Stimulated activated naive CD8-positive, alpha-beta T cell treated with anti-CD3 and anti-CD28 coated beads, Interleukin-15, amount 100 ng/mL, for 72 hours (primary cell): ENCODE measurements around the gene TOB2.
"Not testable (repeated sequence)": the region's sequence is repeated elsewhere in the genome, so short reads cannot be mapped to it uniquely, and the experiment has no call there.

Experiments
- ATAC-seq: fragments of 150-1000 bp; cut with Tn5 transposase; 2 replicates; pipeline ENCODE4 v1.10.0; 2021; ENCODE audit warnings: mild to moderate bottlenecking, moderate library complexity
- DNase-seq, 2 donors: peaks; one replicate each; pipeline ENCODE4 v3.0.0; 2021 to 2022
- H3K27ac Mint-ChIP-seq, 2 donors: one replicate each; pipeline ENCODE4 v1.8.0; 2022; ENCODE audit warnings: mild to moderate bottlenecking in 2 of 2, mixed read lengths in 2 of 2, moderate library complexity in 2 of 2
- H3K27me3 Mint-ChIP-seq: one replicate; pipeline ENCODE4 v1.8.0; 2022; ENCODE audit warnings: mixed read lengths
- H3K4me1 Mint-ChIP-seq: one replicate; pipeline ENCODE4 v1.8.0; 2022; ENCODE audit warnings: mild to moderate bottlenecking, mixed read lengths
- H3K4me3 Mint-ChIP-seq, 2 donors: one replicate each; pipeline ENCODE4 v1.8.0; 2022; ENCODE audit warnings: mild to moderate bottlenecking in 2 of 2, mixed read lengths in 2 of 2, moderate library complexity in 1 of 2
- H3K9me3 Mint-ChIP-seq, 2 donors: one replicate each; pipeline ENCODE4 v1.8.0; 2022; ENCODE audit warnings: mixed read lengths in 2 of 2

The TOB2 gene

DNA sequence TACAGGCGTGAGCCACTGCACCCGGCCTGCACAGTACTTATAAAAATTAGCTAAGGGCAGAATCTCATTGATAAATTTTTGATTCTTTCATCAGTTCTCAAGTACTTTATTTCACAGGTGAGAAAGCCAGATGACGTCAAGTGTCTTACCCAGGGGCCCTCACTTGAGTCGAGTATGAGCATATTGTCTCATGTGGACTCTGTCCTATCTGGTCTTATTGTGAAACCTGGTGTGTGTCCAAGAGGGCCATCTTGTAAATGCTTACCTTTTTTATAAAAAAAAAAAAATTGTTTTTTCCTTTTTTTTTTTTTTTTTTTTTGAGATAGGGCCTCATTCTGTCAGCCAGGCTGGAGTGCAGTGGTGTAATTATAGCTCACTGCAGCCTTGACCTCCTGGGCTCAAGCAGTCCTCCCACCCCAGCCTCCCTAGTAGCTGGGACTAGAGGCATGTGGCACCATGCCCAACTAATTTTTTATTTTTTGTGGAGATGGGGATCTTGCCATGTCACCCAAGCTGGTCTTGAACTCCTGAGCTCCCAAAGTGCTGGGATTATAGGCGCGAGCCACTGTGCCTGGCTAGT is 28.4 kb upstream of the TOB2 start:
- Mint-ChIP-seq H3K4me3 (no peak overlapping the region), H3K27me3 (no peaks in the 10 kb centered on the region), H3K27ac (no peak overlapping the region), H3K4me1 (peaks cover 60% of the 10 kb centered on the region), H3K9me3 (no peaks in the 10 kb centered on the region)
- DNase-seq = no peak
- no peak for ATAC-seq

DNA sequence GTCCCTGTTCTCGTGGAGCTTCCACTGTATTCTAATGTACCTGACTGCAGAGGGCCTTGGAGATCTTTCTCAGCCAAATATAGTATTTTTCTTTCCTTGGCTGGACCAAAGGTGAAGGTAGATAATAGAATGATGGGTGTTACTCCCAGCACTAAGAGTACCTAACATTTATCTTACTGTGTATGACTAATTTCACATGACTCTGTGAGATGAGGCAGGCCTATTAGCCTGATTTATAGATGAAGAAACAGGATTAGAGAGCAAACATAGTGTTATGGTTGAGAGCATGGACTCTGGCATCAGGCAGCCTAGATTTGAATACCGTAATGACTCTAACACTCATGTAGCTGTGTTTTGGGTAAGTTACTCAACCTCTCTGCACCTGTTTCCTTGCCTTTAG is 25.0 kb upstream of the TOB2 start:
- no peak for DNase-seq
- H3K4me1 Mint-ChIP-seq = peaks cover 66% of the 10 kb centered on the region
- H3K27ac Mint-ChIP-seq = no peak overlapping the region
- H3K9me3 Mint-ChIP-seq = no peaks in the 10 kb centered on the region
- H3K4me3 Mint-ChIP-seq = no peak overlapping the region
- ATAC-seq = no peak
- H3K27me3 Mint-ChIP-seq = no peaks in the 10 kb centered on the region

DNA sequence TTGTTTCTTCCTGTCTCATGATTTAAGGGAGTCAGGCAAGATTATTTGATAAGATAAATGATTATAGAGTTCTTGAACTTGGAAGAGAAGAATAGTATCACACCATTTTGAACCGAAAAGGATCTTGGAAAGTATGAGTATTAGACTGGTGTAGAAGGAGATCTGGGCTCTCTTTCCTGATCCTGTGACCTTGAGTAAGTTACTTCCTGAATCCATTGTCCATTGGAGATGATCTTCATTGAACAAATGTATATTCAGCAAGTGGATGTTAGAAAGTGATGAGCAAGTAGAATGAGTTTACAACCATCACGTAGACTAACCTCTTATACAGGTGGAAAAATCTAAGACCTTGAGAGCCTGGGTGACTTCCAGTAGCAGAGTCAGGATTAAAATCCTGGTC is 24.3 kb upstream of the TOB2 start:
- no peak for DNase-seq
- Mint-ChIP-seq H3K27ac (peak overlapping the region in 1 of 2 donors; percentile 75), H3K9me3 (no peaks in the 10 kb centered on the region), H3K4me3 (peak overlapping the region; percentile 47 to 84), H3K4me1 (peaks cover 71% of the 10 kb centered on the region), H3K27me3 (no peaks in the 10 kb centered on the region)
- no peak for ATAC-seq

DNA sequence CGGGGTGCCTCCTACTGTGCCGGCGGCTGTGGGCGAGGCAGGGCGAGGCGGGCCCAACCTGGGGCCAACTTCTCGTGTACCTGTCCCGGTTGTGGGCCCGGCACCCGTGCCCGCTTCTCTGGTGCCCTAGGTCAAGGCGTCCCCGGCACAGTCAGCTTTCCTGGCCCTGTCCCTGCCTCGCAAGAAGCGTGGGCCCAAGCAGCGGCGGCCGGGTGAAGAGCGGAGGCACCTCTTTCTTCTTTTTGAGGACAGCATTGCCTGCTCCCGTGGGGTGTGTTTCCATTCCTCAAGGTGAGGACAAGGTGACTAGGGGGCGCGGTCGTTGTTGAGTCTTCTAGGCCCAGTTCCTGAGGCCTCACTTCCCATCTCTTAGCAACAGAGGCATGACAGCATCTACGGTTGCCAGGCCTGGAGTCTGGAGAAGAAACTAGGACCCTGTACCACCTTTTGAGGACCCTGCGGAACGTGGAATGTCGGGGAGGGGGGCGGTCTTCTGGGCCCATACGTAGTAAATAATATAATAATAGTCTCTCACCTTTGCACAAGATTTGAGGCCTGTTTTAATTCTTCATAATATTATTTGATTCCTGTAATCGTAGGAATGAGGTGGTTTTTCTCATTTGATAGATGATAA is 22.7 kb upstream of the TOB2 start:
- ATAC-seq = peak; percentile 1
- no peaks in the 10 kb centered on the region for H3K9me3 Mint-ChIP-seq
- H3K4me1 Mint-ChIP-seq = peaks cover 84% of the 10 kb centered on the region
- H3K27ac Mint-ChIP-seq = peak overlapping the region; percentile 99 to 100
- peak overlapping the region; percentile 84 to 95 for H3K4me3 Mint-ChIP-seq
- H3K27me3 Mint-ChIP-seq = no peaks in the 10 kb centered on the region
- no peak for DNase-seq

DNA sequence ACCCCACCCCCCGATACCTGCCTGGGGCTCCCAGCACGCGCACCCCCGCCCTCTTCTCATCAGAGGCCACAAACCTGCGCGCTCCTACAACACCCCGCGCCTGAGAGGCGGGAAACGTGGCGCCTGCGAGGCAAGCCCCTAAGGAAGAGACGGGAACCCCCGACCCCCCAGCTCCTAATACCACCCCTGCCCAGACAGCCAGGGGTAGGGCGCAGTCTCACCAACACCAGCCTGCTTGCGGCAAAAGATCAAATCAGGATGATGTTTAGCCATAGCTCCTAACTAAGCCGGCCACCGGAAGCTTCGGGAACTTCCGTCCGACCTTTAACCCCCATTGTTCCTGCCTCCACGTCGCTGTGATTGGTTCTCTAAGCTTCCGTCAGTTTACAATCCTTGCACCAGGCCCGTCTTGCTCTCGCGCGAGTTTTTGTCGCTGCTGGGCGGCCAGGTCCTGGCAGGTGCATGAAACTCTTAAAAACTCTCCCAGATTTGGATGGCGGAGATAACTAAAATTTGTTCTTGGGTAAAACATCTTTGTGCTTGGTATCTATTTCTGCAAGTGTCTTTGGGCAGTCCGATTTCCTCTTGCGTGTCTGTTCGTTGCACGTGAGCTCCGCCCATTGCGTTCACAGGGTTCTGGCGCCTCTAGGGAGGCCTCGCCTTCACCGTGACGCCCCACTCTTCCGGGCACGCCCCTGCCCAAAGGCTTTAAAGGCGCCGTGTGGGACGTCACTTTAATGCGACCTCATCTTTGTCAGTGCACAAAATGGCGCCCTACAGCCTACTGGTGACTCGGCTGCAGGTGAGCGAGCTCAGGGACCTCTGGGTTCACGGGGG is 22.0 kb upstream of the TOB2 start, which contains the start of the genes ACO2 and PHF5A:
TSS of gene ACO2 (plus strand) at position 737 of the 837 bp plus-strand sequence. CDS start at position 767, 30 bp downstream.
TSS of gene PHF5A (minus strand) at position 312 of the 837 bp plus-strand sequence. CDS start at position 273, 39 bp downstream.
- peak; percentile 97 for DNase-seq
- Mint-ChIP-seq H3K4me1 (peaks cover 81% of the 10 kb centered on the region), H3K4me3 (peak within 1 kb of the TSS; percentile 84 to 95), H3K27ac (peak within 1 kb of the TSS; percentile 99 to 100), H3K27me3 (no peaks in the 10 kb centered on the region), H3K9me3 (no peaks in the 10 kb centered on the region)
- peak; percentile 96 for ATAC-seq

DNA sequence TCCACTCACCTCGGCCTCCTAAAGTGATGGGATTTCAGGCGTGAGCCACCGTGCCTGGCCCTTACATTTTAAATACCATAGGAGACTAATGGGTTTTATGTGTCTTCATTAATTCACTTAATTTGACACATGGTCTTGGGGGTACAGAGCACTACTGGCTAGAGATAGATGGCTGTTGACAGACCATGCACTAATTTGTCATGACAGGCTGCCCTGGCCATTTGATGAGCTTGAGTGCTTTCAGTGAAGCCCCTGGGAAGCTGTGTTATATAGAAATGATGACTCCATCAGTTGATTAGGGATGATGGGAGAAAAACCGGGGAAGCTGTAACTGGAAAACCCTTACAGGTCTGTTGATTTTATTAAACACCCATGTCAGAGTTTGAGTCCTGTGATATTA is 15.3 kb upstream of the TOB2 start:
- Mint-ChIP-seq H3K4me1 (peaks cover 40% of the 10 kb centered on the region), H3K27ac (peak overlapping the region in 1 of 2 donors; percentile 83), H3K9me3 (no peaks in the 10 kb centered on the region), H3K4me3 (no peak overlapping the region), H3K27me3 (no peaks in the 10 kb centered on the region)
- ATAC-seq = no peak
- no peak for DNase-seq

DNA sequence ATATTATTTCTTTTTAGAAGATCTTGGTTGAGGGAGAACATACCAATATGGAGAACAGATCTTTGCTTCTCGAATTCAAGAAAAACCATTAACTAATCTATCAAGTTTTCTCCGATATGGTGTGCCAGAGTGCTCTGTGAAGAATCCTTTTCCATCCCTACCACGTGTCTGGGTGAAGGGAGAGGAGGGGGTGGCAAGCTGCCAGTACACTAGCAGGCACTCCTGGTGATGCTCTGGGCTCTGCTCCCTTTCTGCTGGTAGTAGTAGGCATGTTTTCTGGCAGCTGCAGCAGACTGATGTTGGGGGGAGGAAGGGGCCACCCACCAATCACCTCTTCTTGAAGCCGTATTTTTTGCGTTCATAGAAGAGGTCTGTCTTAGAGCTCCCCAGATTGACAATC is 13.5 kb upstream of the TOB2 start:
- not testable (repeated sequence) for ATAC-seq, H3K9me3 Mint-ChIP-seq, H3K27me3 Mint-ChIP-seq, DNase-seq, H3K4me3 Mint-ChIP-seq
- H3K4me1 Mint-ChIP-seq = peaks cover 26% of the 10 kb centered on the region
- peak overlapping the region in 1 of 2 donors; percentile 80 for H3K27ac Mint-ChIP-seq

DNA sequence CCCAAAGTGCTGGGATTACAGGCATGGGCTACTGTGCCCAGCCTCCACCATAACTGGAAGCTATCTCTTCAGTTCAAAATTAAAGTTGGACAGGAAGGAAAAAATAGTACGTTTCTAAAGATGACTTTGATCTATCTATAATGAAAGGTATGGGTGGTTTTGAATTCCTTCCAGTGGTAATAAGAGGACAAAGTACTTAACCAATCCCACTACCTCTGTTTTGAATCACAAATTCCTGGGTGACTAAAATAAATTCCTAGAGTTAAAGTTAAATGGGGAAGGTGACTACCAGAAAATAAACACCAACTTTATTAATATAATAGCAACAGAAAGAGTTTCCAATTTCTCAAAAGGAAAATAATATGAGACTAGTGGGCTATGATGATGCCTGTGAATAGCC is 12.8 kb upstream of the TOB2 start:
- Mint-ChIP-seq H3K4me3 (no peak overlapping the region), H3K27ac (no peak overlapping the region), H3K27me3 (no peaks in the 10 kb centered on the region), H3K4me1 (peaks cover 19% of the 10 kb centered on the region), H3K9me3 (no peaks in the 10 kb centered on the region)
- ATAC-seq (no peak), DNase-seq (no peak)

DNA sequence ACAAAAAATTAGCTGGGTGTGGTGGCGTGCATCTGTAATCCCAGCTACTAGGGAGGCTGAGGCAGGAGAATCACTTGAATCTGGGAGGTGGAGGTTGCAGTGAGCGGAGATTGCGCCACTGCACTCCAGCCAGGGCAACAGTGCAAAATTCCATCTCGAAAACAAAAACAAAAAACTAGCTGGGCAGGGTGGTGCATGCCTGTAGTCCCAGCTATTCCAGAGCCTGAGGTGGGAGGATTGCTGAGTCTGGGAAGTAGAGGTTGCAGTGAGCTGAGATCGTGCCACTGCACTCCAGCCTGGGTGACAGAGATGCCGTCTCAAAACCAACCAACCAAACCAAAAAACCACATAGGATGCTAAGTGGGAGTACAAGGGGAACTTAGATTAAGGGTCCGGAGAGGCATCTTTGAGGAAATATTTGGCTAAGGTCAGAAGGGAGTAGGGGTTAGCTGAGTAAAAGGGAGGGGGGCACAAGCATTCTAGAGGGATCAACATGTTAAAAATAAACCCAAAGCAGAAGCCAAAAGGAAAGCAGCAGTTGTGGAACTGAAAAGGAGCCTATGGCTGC is 11.6 kb upstream of the TOB2 start:
- no peaks in the 10 kb centered on the region for H3K27me3 Mint-ChIP-seq
- no peak for DNase-seq
- H3K4me3 Mint-ChIP-seq = peak overlapping the region in 1 of 2 donors; percentile 1
- H3K27ac Mint-ChIP-seq = no peak overlapping the region
- ATAC-seq = no peak
- no peaks in the 10 kb centered on the region for H3K9me3 Mint-ChIP-seq
- peaks cover 17% of the 10 kb centered on the region for H3K4me1 Mint-ChIP-seq

DNA sequence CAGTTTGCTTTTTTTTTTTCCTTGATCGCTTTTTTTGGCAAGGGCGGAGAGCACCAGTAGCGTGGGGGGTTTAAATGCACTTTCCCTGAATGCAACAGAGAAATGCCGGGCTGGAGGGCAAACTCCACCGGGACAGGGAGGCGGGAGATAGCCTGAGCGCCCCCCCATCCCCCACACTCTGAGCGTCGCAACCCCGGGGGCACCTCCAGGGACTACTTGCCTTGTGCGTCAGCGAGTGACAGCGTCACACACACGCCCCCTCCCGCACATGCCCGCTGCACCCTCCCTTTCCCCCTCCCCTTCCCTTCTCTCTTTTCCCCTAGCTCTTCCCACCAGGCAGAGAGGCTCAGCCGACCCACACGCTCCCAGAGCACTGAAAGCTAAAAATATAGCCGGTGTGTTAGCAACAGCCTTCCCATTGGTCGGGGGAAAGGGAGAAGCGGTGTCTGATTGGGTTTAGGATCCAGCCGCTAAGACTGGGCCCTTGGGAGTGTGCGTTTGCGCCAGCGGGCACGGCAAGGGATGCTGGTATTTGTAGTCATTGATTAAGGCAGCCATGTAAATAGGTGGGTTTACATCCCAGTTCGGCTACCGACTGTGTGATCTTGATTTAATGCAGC is 1.7 kb upstream of the TOB2 start:
- no peaks in the 10 kb centered on the region for H3K27me3 Mint-ChIP-seq
- ATAC-seq = peak; percentile 75
- H3K4me1 Mint-ChIP-seq = peaks cover 15% of the 10 kb centered on the region
- H3K27ac Mint-ChIP-seq = peak overlapping the region; percentile 9 to 99
- no peaks in the 10 kb centered on the region for H3K9me3 Mint-ChIP-seq
- peak; percentile 86 to 93 for DNase-seq
- peak overlapping the region; percentile 98 to 99 for H3K4me3 Mint-ChIP-seq

DNA sequence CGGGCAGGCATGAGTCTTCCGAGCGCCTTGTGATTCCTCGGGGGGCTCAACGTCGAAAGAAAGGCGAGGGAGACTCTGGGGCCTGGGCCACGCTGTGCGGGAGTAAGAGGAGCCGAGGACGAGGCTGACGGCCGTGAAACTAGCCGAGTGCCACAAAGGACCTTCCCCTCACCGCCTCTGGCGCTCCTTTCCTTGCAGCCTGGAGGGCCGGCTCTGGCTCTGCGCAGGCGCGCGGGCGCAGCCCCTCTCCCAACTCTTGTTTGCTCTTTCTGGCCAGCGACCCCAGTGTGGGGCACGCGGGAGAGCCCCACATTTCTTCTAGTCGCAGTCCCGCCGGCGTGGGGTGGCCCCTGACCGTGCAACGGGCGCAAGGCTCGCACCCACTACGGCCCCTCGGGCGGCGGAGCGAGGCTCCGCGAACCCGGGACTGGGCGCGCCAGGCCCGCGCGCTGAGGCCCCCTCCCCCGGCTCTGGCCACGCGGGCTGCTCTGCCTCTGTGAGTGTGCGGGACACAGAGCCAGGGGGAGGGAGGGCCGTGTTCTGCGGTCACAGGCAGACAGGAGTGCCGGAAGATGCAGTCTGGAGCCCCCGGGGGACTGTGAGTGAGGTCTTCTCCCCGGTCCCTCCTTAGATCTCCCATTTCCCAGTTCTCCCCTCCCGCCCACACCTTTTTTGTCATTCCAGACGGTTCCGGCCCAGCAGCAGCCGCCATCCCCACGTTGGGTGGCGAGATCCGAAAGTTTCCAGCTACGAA is 1.0 kb upstream of the TOB2 start:
- H3K27me3 Mint-ChIP-seq = no peaks in the 10 kb centered on the region
- peak; percentile 71 to 72 for DNase-seq
- peak overlapping the region; percentile 99 for H3K27ac Mint-ChIP-seq
- peaks cover 18% of the 10 kb centered on the region for H3K4me1 Mint-ChIP-seq
- peak overlapping the region; percentile 98 to 99 for H3K4me3 Mint-ChIP-seq
- no peaks in the 10 kb centered on the region for H3K9me3 Mint-ChIP-seq
- peak; percentile 24 for ATAC-seq

DNA sequence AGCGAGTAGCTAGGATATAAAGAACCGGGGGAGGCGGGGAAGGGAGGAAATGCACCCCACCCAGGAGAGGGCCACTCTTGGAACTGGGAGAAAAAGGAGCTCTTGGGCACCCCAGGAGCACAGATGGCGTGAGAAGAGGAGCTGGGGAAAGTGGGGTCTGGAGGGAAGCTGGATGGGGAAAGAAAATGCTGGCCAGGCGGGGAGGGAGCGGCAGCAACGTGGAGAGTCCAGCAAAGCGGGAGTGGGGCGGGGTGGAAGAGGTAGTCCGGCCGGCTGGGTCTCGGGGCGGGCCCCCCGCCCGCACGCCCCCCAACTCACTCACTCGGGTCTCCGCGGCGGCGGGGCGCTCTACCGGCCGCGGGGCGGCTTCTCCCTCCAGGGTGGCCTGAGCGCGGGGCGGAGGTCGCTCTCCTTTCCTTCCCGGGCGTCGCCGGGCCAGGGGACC is 522 bp downstream of the TOB2 start:
- peak overlapping the region; percentile 98 to 99 for H3K4me3 Mint-ChIP-seq
- peak overlapping the region; percentile 99 for H3K27ac Mint-ChIP-seq
- H3K9me3 Mint-ChIP-seq = no peaks in the 10 kb centered on the region
- H3K4me1 Mint-ChIP-seq = peaks cover 25% of the 10 kb centered on the region
- no peak for ATAC-seq
- H3K27me3 Mint-ChIP-seq = no peaks in the 10 kb centered on the region
- no peak for DNase-seq

DNA sequence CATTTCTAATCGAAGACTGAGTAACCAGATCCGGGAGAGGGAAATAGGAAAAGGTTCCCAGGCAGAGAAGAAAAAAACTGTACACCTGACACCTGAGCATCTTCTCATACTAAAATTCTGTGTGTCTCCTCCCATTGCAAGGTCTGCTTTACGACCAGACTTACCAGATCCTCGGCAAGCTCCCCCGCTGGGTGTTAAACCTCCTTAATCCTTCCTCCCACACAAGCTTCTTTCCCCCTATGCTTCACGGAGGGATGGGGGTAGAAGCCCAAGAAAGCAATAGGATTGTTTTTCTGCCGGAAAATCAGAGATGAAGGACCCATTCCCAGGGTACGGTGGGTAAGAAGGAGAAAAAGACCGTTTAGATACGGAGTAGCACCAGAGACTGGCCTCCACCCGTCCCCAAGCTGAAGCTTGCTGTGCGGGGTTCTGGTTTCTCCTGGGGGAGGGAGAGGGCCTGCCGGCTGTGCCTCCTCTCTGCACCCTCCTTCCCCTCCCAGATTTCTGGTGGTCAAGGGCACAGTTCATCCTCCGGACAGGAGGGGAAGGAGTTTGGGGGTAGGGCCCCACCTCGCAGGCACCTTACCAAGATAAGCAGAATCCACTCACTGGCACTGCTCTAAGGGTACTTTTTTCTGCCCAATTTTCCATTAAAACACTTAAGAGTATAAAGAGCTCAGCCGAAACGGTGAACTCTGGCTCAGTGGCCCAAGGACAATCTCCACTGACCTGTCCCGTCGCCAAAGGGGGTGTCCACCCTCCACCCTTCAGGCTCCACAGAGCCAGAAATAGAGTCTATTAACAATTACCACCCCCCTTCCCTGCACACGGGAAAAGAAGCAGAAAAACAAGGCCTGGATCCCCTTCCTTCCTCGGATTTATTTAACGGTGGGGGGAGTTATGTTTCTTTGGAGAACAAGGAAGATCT is 1.2 kb downstream of the TOB2 start:
- Mint-ChIP-seq H3K4me1 (peaks cover 25% of the 10 kb centered on the region), H3K9me3 (no peaks in the 10 kb centered on the region), H3K27me3 (no peaks in the 10 kb centered on the region), H3K27ac (peak overlapping the region; percentile 99), H3K4me3 (peak overlapping the region; percentile 98 to 99)
- peak; percentile 41 to 44 for DNase-seq
- ATAC-seq = no peak
